Natural killer cell (primary cell): ENCODE data around the gene ZNF786. TPM values are rescaled to one million over a fixed set of nuclear protein-coding genes. Genes with fewer than 3 reads are reported as not detected.
"Not testable (repeated sequence)": the region's sequence is repeated elsewhere in the genome, so short reads cannot be mapped to it uniquely, and the experiment has no call there.

Experiments used
- ATAC-seq, 3 donors: fragments of 150-1000 bp in 2 of 3; fragments of 200-7000 bp in 1 of 3; cut with Tn5 transposase; 1 replicate in 1 of 3; 2 replicates in 2 of 3; pipeline ENCODE4 v1.10.0; 2021; ENCODE audit warnings: mild to moderate bottlenecking in 2 of 3, moderate library complexity in 2 of 3
- DNase-seq, 2 donors: peaks; one replicate each; pipeline versions ENCODE4 v3.0.0 to v3.0.0-alpha.2; 2013 to 2021; ENCODE audit warnings: mixed read lengths in 1 of 2
- H3K27ac ChIP-seq: one replicate; pipeline ENCODE4 v1.5.1; 2013; ENCODE audit warnings: mild to moderate bottlenecking, low read length
- H3K27me3 ChIP-seq: one replicate; pipeline ENCODE4 v1.6.1; 2013; ENCODE audit warnings: low read length; ENCODE audit not compliant: control insufficient read depth, insufficient read depth
- H3K36me3 ChIP-seq: one replicate; pipeline ENCODE4 v1.6.1; 2013; ENCODE audit warnings: low read length; ENCODE audit not compliant: control insufficient read depth, insufficient read depth
- H3K4me1 ChIP-seq: one replicate; pipeline ENCODE4 v1.6.1; 2013; ENCODE audit warnings: low read length; ENCODE audit not compliant: control insufficient read depth, insufficient read depth
- H3K4me3 ChIP-seq: one replicate; pipeline ENCODE4 v1.5.1; 2013; ENCODE audit warnings: low read length
- H3K9me3 ChIP-seq: one replicate; pipeline ENCODE4 v1.6.1; 2013; ENCODE audit warnings: low read length; ENCODE audit not compliant: control insufficient read depth, insufficient read depth
- H3K27ac Mint-ChIP-seq, 2 donors: one replicate each; pipeline ENCODE4 v1.8.0; 2022; ENCODE audit warnings: mild to moderate bottlenecking in 2 of 2, mixed read lengths in 2 of 2, moderate library complexity in 1 of 2
- H3K27me3 Mint-ChIP-seq, 2 donors: one replicate each; pipeline ENCODE4 v1.8.0; 2022; ENCODE audit warnings: low read depth in 2 of 2, mixed read lengths in 2 of 2
- H3K36me3 Mint-ChIP-seq: one replicate; pipeline ENCODE4 v1.8.0; 2022; ENCODE audit warnings: mixed read lengths
- H3K4me1 Mint-ChIP-seq, 2 donors: one replicate each; pipeline ENCODE4 v1.8.0; 2022; ENCODE audit warnings: mixed read lengths in 2 of 2
- H3K4me3 Mint-ChIP-seq: one replicate; pipeline ENCODE4 v1.8.0; 2022; ENCODE audit warnings: mild to moderate bottlenecking, moderate library complexity, mixed read lengths
- H3K9me3 Mint-ChIP-seq, 2 donors: one replicate each; pipeline ENCODE4 v1.8.0; 2022; ENCODE audit warnings: mixed read lengths in 2 of 2
- CTCF ChIP-seq: fragments of 200-600 bp; IDR thresholded peaks from one replicate; pipeline ENCODE4 v1.8.0; 2022; ENCODE audit warnings: antibody characterized with exemption
- WGBS: methylation state at CpG from one replicate; pipeline ENCODE4 v1.1.7; 2013; ENCODE audit warnings: missing lambda C conversion rate; ENCODE audit not compliant: insufficient coverage; 5-methylcytosine and 5-hydroxymethylcytosine counted together
- intact Hi-C: fragments of 100-400 bp; cut with micrococcal nuclease; formaldehyde crosslinking; loops from one replicate; pipeline ENCODE4 v1.14.2; 2022
- total RNA-seq, 4 donors: library from RNA; stranded (reverse); fragments of 120-200 nt in 1 of 4; gene quantifications; one replicate each; pipeline versions ENCODE4 v1.2.3 to v1.2.4, GENCODE V29; 2013 to 2022

ZNF786 gene
- total RNA-seq, 3 donors from 2014 or later (not counting 1 experiment from before 2014, with no cell fraction given) = 3.2 to 9.1 (median 4.6) TPM

DNA sequence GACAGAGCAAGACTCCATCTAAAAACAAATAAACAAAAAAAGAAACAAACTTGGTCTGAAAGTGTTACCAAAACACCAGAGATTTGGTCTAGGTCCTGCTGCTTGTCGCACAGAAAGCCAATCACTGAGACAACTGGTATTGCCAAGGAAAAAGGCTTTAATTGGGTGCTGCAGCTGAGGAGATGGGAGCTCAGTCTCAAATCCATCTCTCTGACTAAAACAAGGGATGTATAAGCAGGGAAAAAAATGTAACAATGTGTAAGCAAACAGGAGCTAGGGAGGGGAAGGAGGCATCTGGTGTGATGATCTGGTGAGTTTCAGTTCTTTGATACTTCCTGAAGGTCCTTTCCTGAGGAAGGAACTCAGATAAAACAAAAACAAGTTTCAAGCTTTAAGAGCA lies 53.8 kb downstream of the ZNF786 start:
- Histone ChIP-seq H3K4me3 (no peak overlapping the region), H3K36me3 (no peaks in the 10 kb centered on the region), H3K9me3 (peaks cover 2% of the 10 kb centered on the region), H3K4me1 (no peaks in the 10 kb centered on the region), H3K27me3 (peaks cover 2% of the 10 kb centered on the region), H3K27ac (no peak overlapping the region)
- no peak overlapping the region for H3K27ac Mint-ChIP-seq
- H3K4me1 Mint-ChIP-seq = peaks cover 11 to 15% of the 10 kb centered on the region in 2 donors
- ATAC-seq = peak in 1 of 3 donors; percentile 7
- H3K27me3 Mint-ChIP-seq = peaks cover 0 to 8% of the 10 kb centered on the region in 2 donors
- 100% methylated on average over 1 of the region's 1 CpG for WGBS
- DNase-seq = no peak
- TF ChIP-seq CTCF = no peak
- H3K4me3 Mint-ChIP-seq = peak overlapping the region; percentile 41
- no peaks in the 10 kb centered on the region for H3K9me3 Mint-ChIP-seq
- intact Hi-C loops = no loop called here
- no peaks in the 10 kb centered on the region for H3K36me3 Mint-ChIP-seq

- no peak overlapping the region for H3K4me3 ChIP-seq
- H3K27me3 ChIP-seq = peaks cover 2% of the 10 kb centered on the region
- intact Hi-C loops = no loop called here
- no peak overlapping the region for H3K27ac ChIP-seq
- no peak for TF ChIP-seq CTCF
- peaks cover 20 to 28% of the 10 kb centered on the region in 2 donors for H3K4me1 Mint-ChIP-seq
- WGBS = no CpG with 5 or more reads among the region's 3 CpGs
- ATAC-seq (no peak), DNase-seq (no peak)
- H3K9me3 Mint-ChIP-seq = no peaks in the 10 kb centered on the region
- peaks cover 17% of the 10 kb centered on the region for H3K4me1 ChIP-seq
- H3K36me3 ChIP-seq = no peaks in the 10 kb centered on the region
- no peak overlapping the region for H3K27ac Mint-ChIP-seq
- H3K27me3 Mint-ChIP-seq = peaks cover 0 to 3% of the 10 kb centered on the region in 2 donors
- H3K4me3 Mint-ChIP-seq = no peak overlapping the region
- no peaks in the 10 kb centered on the region for H3K9me3 ChIP-seq
- no peaks in the 10 kb centered on the region for H3K36me3 Mint-ChIP-seq
Measured at GRCh38 chr7:149031353-149031910, 59.1 kb downstream of the ZNF786 start.

DNA sequence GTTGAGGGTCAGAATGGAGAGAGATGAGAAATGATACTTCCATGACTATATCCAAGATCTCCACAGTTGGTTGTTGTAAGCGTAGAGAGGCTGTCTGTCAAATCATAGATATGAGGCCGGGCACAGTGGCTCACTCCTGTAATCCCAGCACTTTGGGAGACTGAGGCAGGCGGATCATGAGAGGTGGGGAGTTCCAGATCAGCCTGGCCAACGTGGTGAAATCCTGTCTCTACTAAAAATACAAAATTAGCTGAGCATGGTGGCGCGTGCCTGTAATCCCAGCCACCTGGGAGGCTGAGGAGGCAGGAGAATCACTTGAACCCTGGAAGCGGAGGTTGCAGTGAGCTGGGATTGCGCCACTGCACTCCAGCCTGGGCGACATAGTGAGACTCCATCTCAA lies 60.1 kb downstream of the ZNF786 start:
- H3K27me3 ChIP-seq, H3K36me3 Mint-ChIP-seq, H3K36me3 ChIP-seq, H3K27ac Mint-ChIP-seq, H3K9me3 ChIP-seq, H3K4me3 ChIP-seq, ATAC-seq, intact Hi-C loops, H3K27ac ChIP-seq, H3K27me3 Mint-ChIP-seq, H3K4me3 Mint-ChIP-seq, DNase-seq, H3K9me3 Mint-ChIP-seq: not testable (repeated sequence)
- WGBS = 96% methylated on average over 9 of the region's 9 CpGs
- H3K4me1 ChIP-seq = peaks cover 18% of the 10 kb centered on the region
- peaks cover 30 to 36% of the 10 kb centered on the region in 2 donors for H3K4me1 Mint-ChIP-seq

GRCh38 chr7:149028346-149029109 lies 62.0 kb downstream of the ZNF786 start, which contains the start of gene PDIA4:
PDIA4 (minus strand) TSS chr7:149028505; CDS start chr7:149028408, 97 bp downstream.
- peaks cover 36 to 42% of the 10 kb centered on the region in 2 donors for H3K4me1 Mint-ChIP-seq
- no peaks in the 10 kb centered on the region for H3K9me3 Mint-ChIP-seq
- Histone ChIP-seq H3K27ac (peak within 1 kb of the TSS; percentile 60), H3K4me3 (peak within 1 kb of the TSS; percentile 64), H3K4me1 (peaks cover 18% of the 10 kb centered on the region), H3K36me3 (peaks cover 2% of the 10 kb centered on the region), H3K27me3 (no peaks in the 10 kb centered on the region), H3K9me3 (no peaks in the 10 kb centered on the region)
- no peak for TF ChIP-seq CTCF
- no peaks in the 10 kb centered on the region for H3K36me3 Mint-ChIP-seq
- intact Hi-C loops = loop anchor here (1.0 to 5.0 kb wide), 5 partner anchors 23 to 144 kb away; partner anchors contain the start of genes EZH2, ZNF398 and ZNF786
- H3K27me3 Mint-ChIP-seq = peaks cover 0 to 3% of the 10 kb centered on the region in 2 donors
- DNase-seq (peak; percentile 96 to 98), ATAC-seq (peak; percentile 82 to 94 (median 87))
- H3K4me3 Mint-ChIP-seq = peak within 1 kb of the TSS; percentile 93
- under 1% methylated on average over 87 of the region's 87 CpGs for WGBS
- H3K27ac Mint-ChIP-seq = peak within 1 kb of the TSS; percentile 89 to 94
